Epithelial cell of esophagus (primary cell): ENCODE measurements around the gene PDE8B.

Experiments used
- DNase-seq: peaks from one replicate; pipeline ENCODE4 v3.0.0; 2010; ENCODE audit warnings: low read depth
- H3K4me3 ChIP-seq: 2 replicates; pipeline ENCODE4 v1.5.1; 2011; ENCODE audit warnings: mild to moderate bottlenecking, low read length, control low read depth
- CTCF ChIP-seq: IDR thresholded peaks from 2 replicates; pipeline ENCODE4 v1.5.1; 2011; ENCODE audit warnings: low read depth, mild to moderate bottlenecking, low read length, control low read depth, inconsistent platforms; ENCODE audit not compliant: insufficient read depth; ENCODE audit errors: missing control alignments

The PDE8B gene

GRCh38 chr5:77305222-77305846 is 94.9 kb downstream of the PDE8B start:
- no peak for DNase-seq
- H3K4me3 ChIP-seq = no peak overlapping the region
- no peak for TF ChIP-seq CTCF

- H3K4me3 ChIP-seq = no peak overlapping the region
- no peak for DNase-seq
Observed at GRCh38 chr5:77305956-77306355, 95.5 kb downstream of the PDE8B start.

GRCh38 chr5:77306531-77306930 is 96.1 kb downstream of the PDE8B start:
- no peak for TF ChIP-seq CTCF
- no peak overlapping the region for H3K4me3 ChIP-seq
- DNase-seq = no peak

More at GRCh38 chr5:77305956-77306355, 95.5 kb downstream of the PDE8B start:
- TF ChIP-seq CTCF = no peak

GRCh38 chr5:77308154-77308960 is 97.9 kb downstream of the PDE8B start:
- TF ChIP-seq CTCF = no peak
- DNase-seq = no peak
- no peak overlapping the region for H3K4me3 ChIP-seq

- no peak overlapping the region for H3K4me3 ChIP-seq
- DNase-seq = no peak
- no peak for TF ChIP-seq CTCF
Observed at GRCh38 chr5:77309140-77309539, 98.7 kb downstream of the PDE8B start.

- TF ChIP-seq CTCF = no peak
- DNase-seq = no peak
- no peak overlapping the region for H3K4me3 ChIP-seq
Observed at GRCh38 chr5:77310494-77311213, 100.2 kb downstream of the PDE8B start.
